ENCODE data around the gene ELAPOR1. TPM values are rescaled to one million over a fixed set of nuclear protein-coding genes. Genes with fewer than 3 reads are reported as not detected.

ELAPOR1 gene
- total and polyA plus RNA-seq, 11 donors = 0.04 to 0.83 (median 0.23) TPM; not detected in 2

- ATAC-seq (no peak), DNase-seq (no peak)
- H3K27me3 ChIP-seq = peaks cover 0 to 44% (median 24%) of the 10 kb centered on the region in 9 donors
- 87 to 90% (median 88%) methylated on average over 3 of the region's 3 CpGs for WGBS, 4 donors
- H3K27ac ChIP-seq = no peak overlapping the region
- peaks cover 0 to 14% (median 10%) of the 10 kb centered on the region in 12 donors for H3K4me1 ChIP-seq
- H3K36me3 ChIP-seq = no peaks in the 10 kb centered on the region
- no peak for TF ChIP-seq POLR2A (IDR thresholded peaks at IDR 0.05)
- no peak for TF ChIP-seq CTCF (IDR thresholded peaks at IDR 0.05)
- no peaks in the 10 kb centered on the region for H3K9me3 ChIP-seq
- no peak overlapping the region for H3K4me3 ChIP-seq
- intact Hi-C loops (cut with DNase I) = loop anchor here in 5 of 10 donors (10.0 kb wide), 4 partner anchors 93 to 293 kb away; partner anchors contain the start of gene CLCC1 (in 4 of the 5)
These were observed 4.2 kb downstream of the ELAPOR1 start for GRCh38 chr1:109118089-109118488.

GRCh38 chr1:109120356-109120755 lies 6.4 kb downstream of the ELAPOR1 start:
- intact Hi-C loops (cut with DNase I) = no loop called here

GRCh38 chr1:109131059-109131458 lies 17.1 kb downstream of the ELAPOR1 start:
- no peak for DNase-seq
- peaks cover 0 to 15% (median 10%) of the 10 kb centered on the region in 12 donors for H3K4me1 ChIP-seq
- H3K36me3 ChIP-seq = no peaks in the 10 kb centered on the region
- H3K27me3 ChIP-seq = no peaks in the 10 kb centered on the region
- no peak for ATAC-seq
- no peaks in the 10 kb centered on the region for H3K9me3 ChIP-seq
- no peak overlapping the region for H3K27ac ChIP-seq
- no peak for TF ChIP-seq POLR2A (IDR thresholded peaks at IDR 0.05)
- no peak for TF ChIP-seq CTCF (IDR thresholded peaks at IDR 0.05)
- H3K4me3 ChIP-seq = no peak overlapping the region
- intact Hi-C loops (cut with DNase I) = no loop called here
- WGBS, 4 donors = 80 to 97% (median 95%) methylated on average over 2 of the region's 2 CpGs

More at GRCh38 chr1:109120356-109120755, 6.4 kb downstream of the ELAPOR1 start:
- H3K4me1 ChIP-seq = no peaks in the 10 kb centered on the region
- H3K27me3 ChIP-seq = peaks cover 0 to 24% (median 7%) of the 10 kb centered on the region in 9 donors
- no peak overlapping the region for H3K27ac ChIP-seq
- no peaks in the 10 kb centered on the region for H3K9me3 ChIP-seq
- 87 to 94% (median 90%) methylated on average over 5 of the region's 5 CpGs for WGBS, 4 donors
- no peak for DNase-seq
- no peak overlapping the region for H3K4me3 ChIP-seq
- no peak for ATAC-seq
- no peaks in the 10 kb centered on the region for H3K36me3 ChIP-seq
- TF ChIP-seq POLR2A (IDR thresholded peaks at IDR 0.05) (no peak), CTCF (IDR thresholded peaks at IDR 0.05) (no peak)

- TF ChIP-seq CTCF (IDR thresholded peaks at IDR 0.05) (no peak), POLR2A (IDR thresholded peaks at IDR 0.05) (no peak)
- Histone ChIP-seq H3K27ac (no peak overlapping the region), H3K9me3 (no peaks in the 10 kb centered on the region), H3K4me1 (peaks cover 0 to 15% (median 10%) of the 10 kb centered on the region in 12 donors), H3K4me3 (no peak overlapping the region), H3K27me3 (no peaks in the 10 kb centered on the region), H3K36me3 (no peaks in the 10 kb centered on the region)
- intact Hi-C loops (cut with DNase I) = no loop called here
- ATAC-seq (no peak), DNase-seq (no peak)
These were observed 17.9 kb downstream of the ELAPOR1 start for GRCh38 chr1:109131800-109132199.
